Tibial artery (tissue), 4 donors: ENCODE data around the gene BRME1.

Experiments used
- DNase-seq, 2 donors: peaks; one replicate each; pipeline ENCODE4 v3.0.0-alpha.2; 2019
- H3K27ac ChIP-seq, 2 donors: fragments of 200-600 bp; sonication (generic) in 1 of 2; 1 replicate in 1 of 2; 2 replicates in 1 of 2; pipeline ENCODE4 v1.5.1; 2018 to 2019; ENCODE audit warnings: mild to moderate bottlenecking in 1 of 2
- H3K27me3 ChIP-seq, 2 donors: fragments of 200-600 bp; sonication (generic) in 1 of 2; one replicate each; pipeline versions ENCODE4 v1.5.1 to v1.6.0; 2016 to 2019
- H3K36me3 ChIP-seq, 3 donors: fragments of 200-600 bp; sonication (generic) in 2 of 3; one replicate each; pipeline ENCODE4 v1.5.1; 2016 to 2019; ENCODE audit warnings: mild to moderate bottlenecking in 2 of 3
- H3K4me1 ChIP-seq, 4 donors: fragments of 200-600 bp; sonication (generic) in 2 of 4; 1 replicate in 3 of 4; 2 replicates in 1 of 4; pipeline ENCODE4 v1.5.1; 2016 to 2019
- H3K4me3 ChIP-seq, 2 donors: fragments of 200-600 bp; sonication (generic) in 1 of 2; 1 replicate in 1 of 2; 2 replicates in 1 of 2; pipeline ENCODE4 v1.5.1; 2018 to 2019; ENCODE audit warnings: mild to moderate bottlenecking in 2 of 2
- H3K9me3 ChIP-seq, 3 donors: fragments of 200-600 bp; sonication (generic) in 1 of 3; one replicate each; pipeline ENCODE4 v1.5.1; 2016 to 2019
- intact Hi-C: fragments of 100-400 bp; cut with DNase I; formaldehyde crosslinking; loops from one replicate; pipeline ENCODE4 v1.15.0; 2023; ENCODE audit warnings: low total_unique reads
- TF ChIP-seq, protein P1 (sequence below), 2 experiments: fragments of 200-600 bp in 1 of 2; fragments of 450-650 bp in 1 of 2; IDR thresholded peaks; one replicate each; pipeline ENCODE4 v1.5.1; 2017 to 2019; ENCODE audit warnings: antibody characterized with exemption in 2 of 2, mild to moderate bottlenecking in 1 of 2, moderate library complexity in 1 of 2

BRME1 gene

GRCh38 chr19:13844130-13844631 is 61.7 kb downstream of the BRME1 start:
- peaks cover 9 to 72% (median 41%) of the 10 kb centered on the region in 4 donors for H3K4me1 ChIP-seq
- intact Hi-C loops = loop anchor here (10.0 kb wide), 2 partner anchors 689 to 1049 kb away; partner anchors contain the start of genes IER2, JUNB and STX10

DNA sequence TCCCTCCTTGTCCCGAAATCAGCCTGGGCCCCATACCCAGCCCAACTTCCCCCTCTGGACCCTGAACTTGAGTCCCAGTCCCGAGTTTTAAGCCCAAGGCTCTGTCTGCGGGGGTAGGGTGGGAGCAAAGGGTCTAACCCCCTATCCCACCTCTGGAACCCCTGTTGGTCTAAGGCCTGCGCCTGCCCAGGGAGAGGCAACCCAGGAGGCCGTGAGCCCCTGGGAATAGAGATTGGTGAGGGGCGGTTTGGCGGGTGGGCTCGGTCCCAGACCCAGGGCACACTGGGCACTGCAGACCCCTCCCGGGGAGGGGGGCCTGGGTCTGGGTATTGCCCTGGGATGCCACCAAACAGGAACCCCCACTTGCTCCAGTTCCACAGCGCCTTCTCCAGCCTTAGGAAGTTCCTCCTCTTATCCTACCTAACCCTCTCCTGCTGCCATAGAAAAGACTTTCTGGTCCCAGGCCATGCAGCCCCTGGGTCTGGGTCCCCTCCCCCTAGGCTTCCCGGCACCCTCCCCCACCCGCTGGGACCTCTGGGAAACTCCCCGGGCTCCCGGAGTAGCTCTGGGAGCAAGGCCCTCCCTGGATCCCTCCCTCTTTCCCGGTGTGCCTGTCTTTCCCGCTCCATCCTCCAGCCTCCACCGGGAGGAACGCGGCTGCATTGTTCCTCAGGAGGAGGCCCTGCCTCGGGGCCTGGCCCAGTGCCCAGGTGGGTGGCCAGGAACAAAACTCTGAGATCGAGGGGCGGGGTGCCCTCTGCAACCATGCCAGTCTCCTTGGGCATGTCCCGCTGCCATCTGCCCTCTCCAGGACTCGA is 62.6 kb downstream of the BRME1 start:
- H3K27me3 ChIP-seq = no peaks in the 10 kb centered on the region
- no peaks in the 10 kb centered on the region for H3K36me3 ChIP-seq
- peak overlapping the region; percentile 99 for H3K27ac ChIP-seq
- H3K4me3 ChIP-seq = peak overlapping the region; percentile 97 to 99
- DNase-seq = peak in 1 of 2 donors; percentile 85
- peaks cover 9 to 74% (median 41%) of the 10 kb centered on the region in 4 donors for H3K4me1 ChIP-seq
- intact Hi-C loops = loop anchor here (10.0 kb wide), 2 partner anchors 689 to 1049 kb away; partner anchors contain the start of genes IER2, JUNB and STX10
- TF ChIP-seq, protein P1, sequence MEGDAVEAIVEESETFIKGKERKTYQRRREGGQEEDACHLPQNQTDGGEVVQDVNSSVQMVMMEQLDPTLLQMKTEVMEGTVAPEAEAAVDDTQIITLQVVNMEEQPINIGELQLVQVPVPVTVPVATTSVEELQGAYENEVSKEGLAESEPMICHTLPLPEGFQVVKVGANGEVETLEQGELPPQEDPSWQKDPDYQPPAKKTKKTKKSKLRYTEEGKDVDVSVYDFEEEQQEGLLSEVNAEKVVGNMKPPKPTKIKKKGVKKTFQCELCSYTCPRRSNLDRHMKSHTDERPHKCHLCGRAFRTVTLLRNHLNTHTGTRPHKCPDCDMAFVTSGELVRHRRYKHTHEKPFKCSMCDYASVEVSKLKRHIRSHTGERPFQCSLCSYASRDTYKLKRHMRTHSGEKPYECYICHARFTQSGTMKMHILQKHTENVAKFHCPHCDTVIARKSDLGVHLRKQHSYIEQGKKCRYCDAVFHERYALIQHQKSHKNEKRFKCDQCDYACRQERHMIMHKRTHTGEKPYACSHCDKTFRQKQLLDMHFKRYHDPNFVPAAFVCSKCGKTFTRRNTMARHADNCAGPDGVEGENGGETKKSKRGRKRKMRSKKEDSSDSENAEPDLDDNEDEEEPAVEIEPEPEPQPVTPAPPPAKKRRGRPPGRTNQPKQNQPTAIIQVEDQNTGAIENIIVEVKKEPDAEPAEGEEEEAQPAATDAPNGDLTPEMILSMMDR (IDR thresholded peaks at IDR 0.05) = no peak
- H3K9me3 ChIP-seq = no peaks in the 10 kb centered on the region

More at GRCh38 chr19:13844130-13844631, 61.7 kb downstream of the BRME1 start:
- Histone ChIP-seq H3K9me3 (no peaks in the 10 kb centered on the region), H3K4me3 (no peak overlapping the region), H3K36me3 (no peaks in the 10 kb centered on the region), H3K27ac (peak overlapping the region; percentile 99), H3K27me3 (no peaks in the 10 kb centered on the region)
- no peak for DNase-seq
- TF ChIP-seq, protein P1 (IDR thresholded peaks at IDR 0.05) = no peak

DNA sequence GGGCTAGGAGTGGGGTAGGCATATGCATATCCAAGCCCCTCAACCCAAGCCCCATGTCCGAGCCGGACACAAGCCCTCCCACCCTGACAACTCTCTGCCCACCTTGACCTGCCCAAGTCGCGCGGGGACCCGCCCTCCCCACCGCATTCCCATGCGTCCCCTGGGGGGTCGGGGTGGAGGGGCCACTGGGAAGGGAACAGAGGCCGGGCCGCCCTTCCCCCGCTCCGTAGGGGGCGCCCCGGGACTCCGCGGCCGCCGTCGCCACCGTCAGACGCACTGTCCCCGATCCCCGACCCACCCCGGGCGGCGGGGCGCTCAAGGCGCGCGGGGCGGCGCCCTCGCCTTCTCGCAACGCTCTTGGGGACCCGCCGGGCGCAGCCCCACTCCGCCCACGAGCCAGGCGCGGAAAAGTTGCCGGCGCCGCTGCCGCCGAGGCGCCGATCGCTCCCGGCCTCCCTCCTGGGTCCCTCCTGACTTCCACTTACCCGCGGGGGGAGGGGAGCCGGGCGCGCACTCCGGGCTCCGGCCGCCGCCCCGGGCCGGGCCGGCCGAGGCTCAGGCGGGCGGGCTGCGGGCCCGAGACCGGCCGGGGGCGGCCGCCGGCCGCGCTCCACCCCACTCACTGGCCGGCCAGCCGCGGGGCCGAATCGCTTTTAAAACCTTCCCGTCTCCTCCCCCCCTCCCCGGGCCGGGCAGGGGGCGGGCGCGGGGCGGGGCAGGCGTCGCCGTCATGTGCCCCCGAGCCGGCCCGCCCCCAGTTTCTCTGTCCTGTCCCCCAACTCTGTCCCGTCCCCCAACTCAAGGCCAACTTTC is 63.4 kb downstream of the BRME1 start:
- H3K4me3 ChIP-seq = peak overlapping the region; percentile 97 to 99
- TF ChIP-seq, protein P1 (IDR thresholded peaks at IDR 0.05) = peak in 1 of 2 experiments; percentile 12
- peak; percentile 89 to 94 for DNase-seq
- intact Hi-C loops = loop anchor here (10.0 kb wide), 2 partner anchors 688 to 1048 kb away; partner anchors contain the start of genes IER2, JUNB and STX10
- no peaks in the 10 kb centered on the region for H3K36me3 ChIP-seq
- no peaks in the 10 kb centered on the region for H3K27me3 ChIP-seq
- H3K27ac ChIP-seq = peak overlapping the region; percentile 99
- no peaks in the 10 kb centered on the region for H3K9me3 ChIP-seq
- H3K4me1 ChIP-seq = peaks cover 9 to 74% (median 45%) of the 10 kb centered on the region in 4 donors

DNA sequence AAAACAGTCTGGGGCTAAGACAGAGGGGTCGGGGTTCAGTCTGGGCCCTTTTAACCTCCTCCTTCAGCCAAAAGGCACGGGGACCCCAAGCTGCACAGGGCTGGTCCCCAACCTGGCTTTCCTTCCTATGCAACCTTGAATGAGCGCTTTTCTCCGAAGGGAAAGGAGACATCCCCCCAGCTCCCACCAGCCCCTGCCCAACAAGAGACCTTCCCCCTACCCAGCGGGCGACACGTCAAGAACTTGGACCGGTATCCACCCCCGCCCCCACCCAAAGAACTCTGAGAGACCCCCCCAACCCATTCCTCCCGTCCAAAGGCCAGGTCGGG is 64.0 kb downstream of the BRME1 start:
- TF ChIP-seq, protein P1 (IDR thresholded peaks at IDR 0.05) = no peak
- intact Hi-C loops = loop anchor here (10.0 kb wide), 2 partner anchors 687 to 1047 kb away; partner anchors contain the start of genes IER2, JUNB and STX10

More for the DNA sequence above, 64.0 kb downstream of the BRME1 start:
- H3K27me3 ChIP-seq = no peaks in the 10 kb centered on the region
- DNase-seq = no peak
- H3K36me3 ChIP-seq = no peaks in the 10 kb centered on the region
- peak overlapping the region; percentile 99 for H3K27ac ChIP-seq
- H3K4me3 ChIP-seq = peak overlapping the region; percentile 97 to 99
- peaks cover 11 to 74% (median 49%) of the 10 kb centered on the region in 4 donors for H3K4me1 ChIP-seq
- H3K9me3 ChIP-seq = no peaks in the 10 kb centered on the region
